Duodenal mucosa (tissue), 2 donors: Measurements from ENCODE around the gene CISTR.
"Not testable (repeated sequence)": the region's sequence is repeated elsewhere in the genome, so short reads cannot be mapped to it uniquely, and the experiment has no call there.

Experiments
- H3K27ac ChIP-seq: one replicate; pipeline ENCODE4 v1.7.0; 2013; ENCODE audit warnings: low read depth, low read length
- H3K27me3 ChIP-seq, 2 donors: one replicate each; pipeline ENCODE4 v1.7.0; 2013; ENCODE audit warnings: low read length in 2 of 2, control low read depth in 1 of 2; ENCODE audit not compliant: insufficient read depth in 2 of 2, control insufficient read depth in 1 of 2
- H3K36me3 ChIP-seq, 2 donors: one replicate each; pipeline ENCODE4 v1.7.0; 2013; ENCODE audit warnings: low read length in 2 of 2, control low read depth in 1 of 2; ENCODE audit not compliant: insufficient read depth in 2 of 2, control insufficient read depth in 1 of 2
- H3K4me1 ChIP-seq, 2 donors: one replicate each; pipeline ENCODE4 v1.7.0; 2013; ENCODE audit warnings: low read length in 2 of 2, control low read depth in 1 of 2; ENCODE audit not compliant: insufficient read depth in 2 of 2, control insufficient read depth in 1 of 2
- H3K4me3 ChIP-seq, 2 donors: one replicate each; pipeline ENCODE4 v1.7.0; 2013; ENCODE audit warnings: low read length in 2 of 2, low read depth in 1 of 2
- H3K9ac ChIP-seq, 2 donors: one replicate each; pipeline ENCODE4 v1.7.0; 2013; ENCODE audit warnings: low read length in 2 of 2, low read depth in 1 of 2
- H3K9me3 ChIP-seq, 2 donors: one replicate each; pipeline ENCODE4 v1.7.0; 2013; ENCODE audit warnings: low read length in 2 of 2, control low read depth in 1 of 2; ENCODE audit not compliant: control insufficient read depth in 1 of 2

Gene CISTR

DNA sequence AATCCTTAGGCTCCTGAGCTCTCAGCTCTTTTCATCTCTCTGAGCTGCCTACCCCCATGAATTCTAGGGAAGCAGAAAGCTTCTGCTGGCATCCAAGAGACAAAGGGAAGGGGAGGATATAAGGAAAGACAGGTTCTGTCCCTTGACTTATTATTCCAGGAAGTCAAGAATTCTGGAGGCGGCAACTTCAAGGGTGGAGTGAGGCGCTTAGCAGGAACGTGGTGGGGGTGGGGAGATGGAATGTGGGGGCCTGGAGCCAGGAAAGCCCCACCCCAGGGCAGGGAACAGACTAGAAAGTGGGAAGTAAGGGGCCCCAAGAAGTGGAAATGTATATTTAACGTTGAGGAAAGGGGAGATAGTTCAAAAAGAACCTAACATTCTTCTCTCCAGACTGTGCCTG, 26.0 kb downstream of the CISTR start:
- Histone ChIP-seq H3K9me3 (no peaks in the 10 kb centered on the region), H3K4me3 (peak overlapping the region; percentile 97 to 99), H3K27ac (no peak overlapping the region), H3K4me1 (peaks cover 15 to 18% of the 10 kb centered on the region in 2 donors), H3K36me3 (peaks cover 24 to 38% of the 10 kb centered on the region in 2 donors), H3K27me3 (no peaks in the 10 kb centered on the region), H3K9ac (peak overlapping the region in 1 of 2 donors; percentile 92)

DNA sequence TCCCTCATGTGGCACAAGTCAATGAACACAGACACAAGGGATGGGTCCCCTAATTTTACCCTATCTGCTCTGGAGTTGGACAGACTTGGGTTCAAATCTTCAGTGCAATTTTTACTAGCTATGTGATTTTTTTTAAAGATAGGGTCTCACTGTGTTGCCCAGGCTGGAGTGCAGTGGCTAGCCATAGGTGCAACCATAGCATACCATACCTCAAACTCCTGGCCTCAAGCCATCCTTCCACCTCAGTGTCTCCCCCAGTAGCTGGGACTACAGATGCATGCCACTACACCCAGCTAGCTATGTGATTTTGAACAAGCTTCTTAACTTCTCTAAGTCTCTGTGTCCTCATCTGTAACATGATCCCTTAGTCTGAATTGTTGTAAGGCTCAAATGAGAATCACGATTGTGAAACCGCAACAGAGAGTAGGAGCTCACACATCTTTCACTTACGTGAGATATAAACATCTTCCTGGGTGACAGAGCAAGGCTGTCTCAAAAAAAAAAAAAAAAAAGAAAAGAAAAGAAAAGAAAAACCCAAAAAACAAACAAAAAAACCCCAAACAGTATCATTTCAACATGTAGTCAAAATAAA, 29.2 kb downstream of the CISTR start:
- H3K9ac ChIP-seq, result no peak overlapping the region
- H3K36me3 ChIP-seq, result peaks cover 35 to 56% of the 10 kb centered on the region in 2 donors
- no peak overlapping the region for H3K4me3 ChIP-seq
- no peaks in the 10 kb centered on the region for H3K9me3 ChIP-seq
- no peak overlapping the region for H3K27ac ChIP-seq
- H3K27me3 ChIP-seq, result no peaks in the 10 kb centered on the region
- H3K4me1 ChIP-seq, result peaks cover 14 to 15% of the 10 kb centered on the region in 2 donors

GRCh38 chr12:53720946-53721345, 30.8 kb downstream of the CISTR start:
- no peak overlapping the region for H3K27ac ChIP-seq
- H3K4me1 ChIP-seq, result peaks cover 4 to 6% of the 10 kb centered on the region in 2 donors
- no peak overlapping the region for H3K4me3 ChIP-seq
- H3K36me3 ChIP-seq, result peaks cover 43 to 68% of the 10 kb centered on the region in 2 donors
- H3K9me3 ChIP-seq, result no peaks in the 10 kb centered on the region
- H3K9ac ChIP-seq, result no peak overlapping the region
- no peaks in the 10 kb centered on the region for H3K27me3 ChIP-seq

- no peak overlapping the region for H3K9ac ChIP-seq
- no peak overlapping the region for H3K27ac ChIP-seq
- H3K4me3 ChIP-seq, result no peak overlapping the region
- H3K9me3 ChIP-seq, result no peaks in the 10 kb centered on the region
- peaks cover 51 to 77% of the 10 kb centered on the region in 2 donors for H3K36me3 ChIP-seq
- H3K4me1 ChIP-seq, result no peaks in the 10 kb centered on the region
- no peaks in the 10 kb centered on the region for H3K27me3 ChIP-seq
Observed at GRCh38 chr12:53719649-53720048, 32.1 kb downstream of the CISTR start.

DNA sequence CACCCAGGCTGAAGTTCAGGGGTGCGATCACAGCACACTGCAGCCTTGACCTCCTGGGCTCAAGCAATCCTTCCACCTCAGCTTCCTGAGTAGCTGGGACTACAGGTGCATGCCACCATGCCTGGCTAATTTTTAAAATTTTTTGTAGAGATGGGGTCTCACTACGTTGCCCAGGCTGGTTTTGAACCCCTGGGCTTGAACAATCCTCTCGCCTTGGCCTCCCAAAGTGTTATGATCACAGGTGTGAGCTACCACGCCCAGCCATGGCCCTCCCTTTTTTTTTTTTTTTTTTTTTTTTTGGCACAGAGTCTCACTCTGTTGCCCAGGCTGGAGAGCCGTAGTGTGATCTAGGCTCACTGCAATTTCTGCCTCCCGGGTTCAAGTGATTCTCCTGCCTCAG, 33.2 kb downstream of the CISTR start:
- H3K27ac ChIP-seq, H3K9me3 ChIP-seq, H3K4me3 ChIP-seq, H3K9ac ChIP-seq, H3K27me3 ChIP-seq, H3K4me1 ChIP-seq: not testable (repeated sequence)
- peaks cover 45 to 78% of the 10 kb centered on the region in 2 donors for H3K36me3 ChIP-seq

DNA sequence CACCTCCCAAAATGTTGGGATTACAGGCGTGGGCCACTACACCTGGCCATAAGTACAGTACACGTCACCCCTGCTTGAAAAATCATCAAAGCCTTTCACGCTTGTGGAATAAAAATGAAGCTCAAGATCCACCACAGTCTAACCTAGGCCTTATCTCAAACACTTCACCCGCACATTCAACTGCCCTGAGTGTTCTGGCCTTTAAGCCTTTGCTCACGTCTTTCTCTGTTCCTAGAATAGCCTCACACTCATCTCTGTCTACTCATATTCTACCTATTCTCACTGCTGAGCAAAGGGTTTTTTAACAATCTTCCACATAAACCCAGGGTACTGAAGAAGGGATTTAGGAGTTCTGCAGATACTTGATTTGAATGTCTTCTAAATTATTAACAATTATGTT, 34.5 kb downstream of the CISTR start:
- H3K27ac ChIP-seq, result no peak overlapping the region
- H3K9me3 ChIP-seq, result no peaks in the 10 kb centered on the region
- H3K36me3 ChIP-seq, result peaks cover 48 to 80% of the 10 kb centered on the region in 2 donors
- H3K4me1 ChIP-seq, result no peaks in the 10 kb centered on the region
- no peak overlapping the region for H3K9ac ChIP-seq
- no peaks in the 10 kb centered on the region for H3K27me3 ChIP-seq
- no peak overlapping the region for H3K4me3 ChIP-seq

DNA sequence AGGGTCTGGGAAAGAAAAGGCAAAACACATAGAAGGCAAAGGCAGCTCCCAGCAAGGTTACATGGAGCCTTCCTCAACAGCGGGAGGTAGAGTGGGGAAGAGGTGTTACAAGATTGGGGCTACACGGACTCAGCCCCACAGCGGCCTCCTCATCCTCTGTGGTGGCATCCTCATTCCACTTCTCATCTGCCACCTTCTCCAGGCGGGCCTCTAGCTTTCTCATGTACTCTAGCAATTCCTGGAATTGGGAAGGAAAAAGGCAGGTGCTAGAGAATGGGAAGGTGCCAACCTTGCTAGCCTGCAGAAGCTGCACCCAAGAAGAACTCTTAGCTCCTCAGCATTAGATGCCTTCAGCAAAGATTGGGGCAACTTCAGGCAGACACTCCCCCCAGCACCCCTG, 37.8 kb downstream of the CISTR start:
- Histone ChIP-seq H3K9ac (no peak overlapping the region), H3K36me3 (peaks cover 24 to 60% of the 10 kb centered on the region in 2 donors), H3K27ac (no peak overlapping the region)

GRCh38 chr12:53713516-53713915, 38.3 kb downstream of the CISTR start:
- Histone ChIP-seq H3K4me1 (no peaks in the 10 kb centered on the region), H3K9ac (no peak overlapping the region), H3K36me3 (peaks cover 24 to 59% of the 10 kb centered on the region in 2 donors)

More for the DNA sequence above, 37.8 kb downstream of the CISTR start:
- Histone ChIP-seq H3K4me3 (no peak overlapping the region), H3K9me3 (no peaks in the 10 kb centered on the region), H3K4me1 (no peaks in the 10 kb centered on the region), H3K27me3 (peaks cover 5% of the 10 kb centered on the region in 2 donors)

GRCh38 chr12:53712059-53712643, 39.6 kb downstream of the CISTR start:
- Histone ChIP-seq H3K4me3 (no peak overlapping the region), H3K27ac (no peak overlapping the region), H3K27me3 (peaks cover 5 to 10% of the 10 kb centered on the region in 2 donors), H3K9ac (no peak overlapping the region), H3K36me3 (peaks cover 20 to 58% of the 10 kb centered on the region in 2 donors), H3K9me3 (no peaks in the 10 kb centered on the region), H3K4me1 (no peaks in the 10 kb centered on the region)

More at GRCh38 chr12:53713516-53713915, 38.3 kb downstream of the CISTR start:
- Histone ChIP-seq H3K27ac (no peak overlapping the region), H3K4me3 (no peak overlapping the region), H3K27me3 (peaks cover 5% of the 10 kb centered on the region in 2 donors), H3K9me3 (no peaks in the 10 kb centered on the region)

GRCh38 chr12:53710091-53710490, 41.7 kb downstream of the CISTR start:
- no peak overlapping the region for H3K9ac ChIP-seq
- peaks cover 8 to 38% of the 10 kb centered on the region in 2 donors for H3K36me3 ChIP-seq
- H3K4me3 ChIP-seq, result no peak overlapping the region
- no peak overlapping the region for H3K27ac ChIP-seq
- no peaks in the 10 kb centered on the region for H3K4me1 ChIP-seq
- H3K9me3 ChIP-seq, result no peaks in the 10 kb centered on the region
- H3K27me3 ChIP-seq, result peaks cover 11 to 16% of the 10 kb centered on the region in 2 donors
